Kidney (tissue), 14 donors: ENCODE measurements around the gene ZNF345. TPM values are rescaled to one million over a fixed set of nuclear protein-coding genes. Genes with fewer than 3 reads are reported as not detected.

Experiments used
- DNase-seq, 5 donors: peaks; one replicate each; pipeline ENCODE4 v3.0.0-alpha.2; 2013 to 2020
- FAIRE-seq: peaks from 2 replicates; lab custom pipeline; 2012; peaks lifted over from hg19 to GRCh38; lab: Jason Lieb, UNC
- H3K27ac ChIP-seq, 2 donors: one replicate each; pipeline ENCODE4 v1.7.0; 2013; ENCODE audit warnings: low read depth in 2 of 2, low read length in 2 of 2, inconsistent platforms in 1 of 2
- H3K27me3 ChIP-seq: one replicate; pipeline ENCODE4 v1.7.1; 2013; ENCODE audit warnings: low read length, inconsistent platforms; ENCODE audit not compliant: control insufficient read depth, insufficient read depth
- H3K36me3 ChIP-seq, 3 donors: one replicate each; pipeline versions ENCODE4 v1.7.0 to v1.7.1; 2013; ENCODE audit warnings: low read length in 3 of 3, control low read depth in 1 of 3, inconsistent platforms in 1 of 3; ENCODE audit not compliant: insufficient read depth in 3 of 3, control insufficient read depth in 2 of 3
- H3K4me1 ChIP-seq, 3 donors: one replicate each; pipeline versions ENCODE4 v1.7.0 to v1.7.1; 2013; ENCODE audit warnings: low read length in 3 of 3, inconsistent platforms in 1 of 3, low read depth in 1 of 3; ENCODE audit not compliant: control insufficient read depth in 2 of 3, insufficient read depth in 2 of 3
- H3K4me3 ChIP-seq, 3 donors: one replicate each; pipeline versions ENCODE4 v1.7.0 to v1.8.1; 2013; ENCODE audit warnings: low read length in 3 of 3, control low read depth in 1 of 3, inconsistent platforms in 1 of 3
- H3K9ac ChIP-seq, 3 donors: one replicate each; pipeline versions ENCODE4 v1.7.0 to v1.7.1; 2013; ENCODE audit warnings: low read length in 3 of 3, control low read depth in 1 of 3, inconsistent platforms in 1 of 3
- H3K9me3 ChIP-seq, 3 donors: one replicate each; pipeline versions ENCODE4 v1.7.0 to v1.7.1; 2013; ENCODE audit warnings: low read length in 3 of 3, control low read depth in 1 of 3, inconsistent platforms in 1 of 3; ENCODE audit not compliant: control insufficient read depth in 2 of 3, insufficient read depth in 1 of 3
- CTCF ChIP-seq: IDR thresholded peaks from 3 replicates; pipeline ENCODE4 v1.5.1; 2012; ENCODE audit warnings: mild to moderate bottlenecking, moderate library complexity, borderline replicate concordance; ENCODE audit not compliant: insufficient read depth; ENCODE audit errors: extremely low read depth
- intact Hi-C: fragments of 100-400 bp; cut with DNase I; formaldehyde crosslinking; loops from one replicate; pipeline ENCODE4 v1.11.1; 2022
- polyA plus RNA-seq: library from polyadenylated mRNA; stranded (reverse); fragments of 350-450 nt; fragmentation: Illumina TruSeq; extraction: RNeasy Lipid Tissue Mini Kit (QIAGEN cat#74804); gene quantifications from one replicate; pipeline ENCODE4 v1.2.3, GENCODE V29; 2014; ENCODE audit warnings: low read depth, low replicate concordance; ENCODE audit not compliant: insufficient read depth
- total RNA-seq: library from RNA; stranded (reverse); fragmentation: NEBNext Ultra II Directional; extraction: Animal tissue kit (Norgen Biotek cat#: 25700); gene quantifications from one replicate; pipeline ENCODE4 v1.2.1, GENCODE V29; 2021
- donor health status: control.
- donor health status: control.
- donor health status: control.
- donor health status: control.
- donor health status: control.
- donor health status: DM: yes; HTN: yes; CAD: no.
- donor health status: Normal renal cell carcinoma (clear cell type).

Gene ZNF345
- total and polyA plus RNA-seq, 2 donors from 2014 or later = 2.0 to 8.5 TPM

DNA sequence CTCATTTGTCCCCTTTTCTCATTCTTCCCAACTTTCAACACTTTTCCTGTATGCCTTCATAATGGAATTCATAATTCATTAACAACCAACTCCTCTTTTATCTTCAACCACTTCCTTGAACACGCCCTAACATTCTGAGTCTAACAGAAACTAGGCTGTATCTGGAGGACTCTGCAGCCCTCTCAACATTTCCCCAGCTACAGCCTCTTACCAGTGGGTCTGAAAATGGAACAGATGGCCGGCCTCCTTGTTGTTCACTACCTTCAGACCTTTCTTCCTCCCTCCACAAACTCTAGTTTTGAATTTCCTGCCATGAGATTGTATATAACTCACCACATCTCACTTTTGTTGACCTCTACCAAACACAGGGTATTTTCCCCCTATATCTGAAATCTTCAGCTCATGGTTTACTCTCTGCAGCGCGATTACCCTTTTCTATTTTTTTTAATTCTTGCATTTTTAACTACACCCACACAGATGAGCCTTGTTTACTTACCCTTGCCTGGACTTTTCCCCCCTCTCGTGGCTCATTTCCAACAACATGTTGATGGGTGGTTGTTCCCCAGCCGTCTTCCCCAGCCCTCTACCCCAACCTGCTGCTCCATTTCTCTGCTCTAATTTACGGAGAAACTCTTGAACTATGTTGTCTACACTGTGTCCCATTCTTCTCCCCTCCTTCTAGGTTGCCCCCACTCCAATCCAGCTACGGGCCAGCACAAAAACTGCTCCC, 13.3 kb upstream of the ZNF345 start:
- Histone ChIP-seq H3K27ac (peak overlapping the region; percentile 75 to 92), H3K4me3 (peak overlapping the region; percentile 76 to 99 (median 76)), H3K36me3 (peaks cover under 1 to 11% (median 6%) of the 10 kb centered on the region in 3 donors), H3K4me1 (peaks cover 0 to 7% (median 0%) of the 10 kb centered on the region in 3 donors), H3K27me3 (no peaks in the 10 kb centered on the region), H3K9ac (peak overlapping the region; percentile 77 to 83 (median 79)), H3K9me3 (peaks cover 5 to 18% (median 6%) of the 10 kb centered on the region in 3 donors)
- FAIRE-seq (no peak), DNase-seq (peak in 1 of 5 donors; percentile 65)
- intact Hi-C loops = no loop called here
- no peak for TF ChIP-seq CTCF

DNA sequence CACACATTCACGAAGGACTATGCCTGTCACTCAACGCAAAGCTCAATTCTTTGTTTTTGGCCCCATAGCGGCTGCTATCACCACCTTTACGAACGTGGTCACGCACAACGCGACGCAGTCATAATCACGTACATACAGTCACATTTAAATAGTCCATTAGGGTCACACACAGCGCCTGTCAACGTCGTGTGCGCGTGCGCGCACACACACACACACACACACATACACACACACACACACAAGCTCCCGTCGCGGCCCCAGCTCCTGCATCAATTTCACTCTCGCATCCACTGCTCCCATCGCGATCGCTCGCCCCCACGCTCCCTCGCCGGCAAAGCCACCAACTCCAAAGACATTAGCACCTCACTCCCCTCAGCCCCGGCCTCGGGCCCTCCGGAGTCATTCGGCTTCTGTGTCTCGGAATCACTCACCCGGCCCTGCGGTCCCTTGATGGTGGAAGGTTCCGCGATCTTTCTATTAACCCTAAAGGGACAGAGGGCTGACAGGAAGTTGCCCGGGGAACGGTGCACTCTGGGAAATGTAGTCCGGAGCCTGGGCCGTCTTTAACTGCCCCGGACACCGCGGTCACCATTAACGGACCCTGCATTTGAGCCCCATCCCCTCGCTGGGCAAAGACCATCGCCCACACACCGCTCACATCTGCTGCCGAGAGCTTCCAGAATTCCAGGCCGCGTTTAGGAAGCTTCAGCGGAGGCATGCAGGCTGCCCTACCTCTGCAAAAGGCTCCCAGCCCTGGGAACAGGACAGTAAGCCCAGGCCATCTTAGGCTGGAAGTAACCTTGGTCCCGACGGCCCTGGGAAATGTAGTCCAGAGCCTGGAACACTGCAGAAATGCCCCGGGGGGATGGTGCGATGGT, 12.5 kb upstream of the ZNF345 start, which contains the start of gene ZNF790:
Gene ZNF790, minus strand, starts transcription at position 482 of the 878 bp plus-strand sequence. CDS start 12,768 bp downstream, outside the sequence.
- no peak for FAIRE-seq
- no peak for TF ChIP-seq CTCF
- peak; percentile 94 to 97 (median 95) for DNase-seq
- Histone ChIP-seq H3K4me1 (peaks cover 0 to 7% (median 0%) of the 10 kb centered on the region in 3 donors), H3K9ac (peak within 1 kb of the TSS; percentile 77 to 83 (median 79)), H3K4me3 (peak within 1 kb of the TSS; percentile 76 to 99 (median 76)), H3K27ac (peak within 1 kb of the TSS; percentile 75 to 92), H3K36me3 (peaks cover 0 to 8% (median 4%) of the 10 kb centered on the region in 3 donors), H3K27me3 (no peaks in the 10 kb centered on the region), H3K9me3 (peaks cover 3 to 13% (median 6%) of the 10 kb centered on the region in 3 donors)
- intact Hi-C loops = no loop called here

GRCh38 chr19:36838784-36839324, 11.8 kb upstream of the ZNF345 start:
- H3K4me1 ChIP-seq = peaks cover 0 to 7% (median 0%) of the 10 kb centered on the region in 3 donors
- no peaks in the 10 kb centered on the region for H3K27me3 ChIP-seq
- peak overlapping the region; percentile 30 to 83 (median 79) for H3K9ac ChIP-seq
- intact Hi-C loops = no loop called here
- peak overlapping the region; percentile 76 to 99 (median 76) for H3K4me3 ChIP-seq
- FAIRE-seq (no peak), DNase-seq (peak in 1 of 5 donors; percentile 62)
- H3K27ac ChIP-seq = peak overlapping the region; percentile 75 to 92
- TF ChIP-seq CTCF = no peak
- peaks cover 0 to under 1% (median 0%) of the 10 kb centered on the region in 3 donors for H3K36me3 ChIP-seq
- peaks cover 2 to 7% (median 6%) of the 10 kb centered on the region in 3 donors for H3K9me3 ChIP-seq
